Ishikawa (cell line): ENCODE results near the gene LSAMP.

ENCODE experiments used
- CEBPB ChIP-seq: IDR thresholded peaks from 2 replicates; pipeline ENCODE4 v1.6.1; 2012
- CREB1 ChIP-seq: IDR thresholded peaks from 2 replicates; pipeline ENCODE4 v1.6.1; 2012; ENCODE audit warnings: low read depth
- EGR1 ChIP-seq: IDR thresholded peaks from 2 replicates; pipeline ENCODE4 v1.6.1; 2012
- EP300 ChIP-seq: IDR thresholded peaks from 2 replicates; pipeline ENCODE4 v1.6.1; 2012; ENCODE audit warnings: borderline replicate concordance
- FOXM1 ChIP-seq: IDR thresholded peaks from 2 replicates; pipeline ENCODE4 v1.6.1; 2012; ENCODE audit warnings: low read depth, borderline replicate concordance
- NFIC ChIP-seq: IDR thresholded peaks from 2 replicates; pipeline ENCODE4 v1.6.1; 2012
- RAD21 ChIP-seq: IDR thresholded peaks from 2 replicates; pipeline ENCODE4 v1.6.1; 2012; ENCODE audit warnings: low read depth
- TAF1 ChIP-seq: IDR thresholded peaks from 2 replicates; pipeline ENCODE4 v1.6.1; 2012; ENCODE audit warnings: low read depth, mild to moderate bottlenecking
- TCF12 ChIP-seq: IDR thresholded peaks from 2 replicates; pipeline ENCODE4 v1.6.1; 2012; ENCODE audit warnings: low read depth
- TEAD4 ChIP-seq: IDR thresholded peaks from 2 replicates; pipeline ENCODE4 v1.6.1; 2012
- YY1 ChIP-seq: IDR thresholded peaks from 2 replicates; pipeline ENCODE4 v1.6.1; 2012; ENCODE audit warnings: low read depth
- ZBTB7A ChIP-seq: IDR thresholded peaks from 2 replicates; pipeline ENCODE4 v1.6.1; 2012; ENCODE audit warnings: low read depth
- TF ChIP-seq, protein P1 (sequence below): IDR thresholded peaks from 2 replicates; pipeline ENCODE4 v1.6.1; 2012
- TF ChIP-seq, protein P2 (sequence below): IDR thresholded peaks from 2 replicates; pipeline ENCODE4 v1.6.1; 2012
- TF ChIP-seq, protein P3 (sequence below): IDR thresholded peaks from 2 replicates; pipeline ENCODE4 v1.6.1; 2012; ENCODE audit warnings: low read depth, mild to moderate bottlenecking

Gene LSAMP

DNA sequence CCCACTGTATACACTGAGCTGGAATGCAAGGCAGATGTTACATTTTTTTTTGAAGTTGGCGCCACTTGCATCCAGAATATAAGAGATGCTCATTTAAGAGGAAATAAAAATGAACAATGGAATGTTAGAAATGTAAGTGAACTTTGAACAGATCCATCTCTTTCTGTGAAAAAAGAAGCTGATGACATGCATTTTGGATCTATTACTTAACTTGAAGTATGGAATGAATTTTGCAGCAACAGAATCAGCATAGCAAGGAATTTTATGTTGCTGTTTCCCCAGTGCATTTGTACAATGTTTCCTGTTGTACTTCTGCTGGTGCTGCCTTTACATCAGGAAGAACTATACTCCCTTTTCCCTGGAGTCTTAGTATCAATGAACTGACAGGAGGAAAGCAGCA is 178.2 kb downstream of the LSAMP start:
- TF ChIP-seq, protein P1, sequence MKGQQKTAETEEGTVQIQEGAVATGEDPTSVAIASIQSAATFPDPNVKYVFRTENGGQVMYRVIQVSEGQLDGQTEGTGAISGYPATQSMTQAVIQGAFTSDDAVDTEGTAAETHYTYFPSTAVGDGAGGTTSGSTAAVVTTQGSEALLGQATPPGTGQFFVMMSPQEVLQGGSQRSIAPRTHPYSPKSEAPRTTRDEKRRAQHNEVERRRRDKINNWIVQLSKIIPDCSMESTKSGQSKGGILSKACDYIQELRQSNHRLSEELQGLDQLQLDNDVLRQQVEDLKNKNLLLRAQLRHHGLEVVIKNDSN, result no peak
- TF ChIP-seq NFIC, result no peak
- TF ChIP-seq RAD21, result no peak
- no peak for TF ChIP-seq EGR1
- TF ChIP-seq TEAD4, result no peak
- TF ChIP-seq, protein P2, sequence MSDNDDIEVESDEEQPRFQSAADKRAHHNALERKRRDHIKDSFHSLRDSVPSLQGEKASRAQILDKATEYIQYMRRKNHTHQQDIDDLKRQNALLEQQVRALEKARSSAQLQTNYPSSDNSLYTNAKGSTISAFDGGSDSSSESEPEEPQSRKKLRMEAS, result no peak
- TF ChIP-seq ZBTB7A, result no peak
- TF ChIP-seq YY1, result no peak
- no peak for TF ChIP-seq EP300
- TF ChIP-seq CEBPB, result no peak
- TF ChIP-seq CREB1, result no peak
- TF ChIP-seq FOXM1, result no peak

GRCh38 chr3:116265976-116266584 is 179.2 kb downstream of the LSAMP start:
- TF ChIP-seq, protein P1, result no peak
- TF ChIP-seq YY1 (no peak), TCF12 (no peak), TAF1 (no peak), RAD21 (no peak), NFIC (no peak), CREB1 (no peak), ZBTB7A (no peak), EP300 (no peak), FOXM1 (no peak), CEBPB (no peak), EGR1 (no peak), TEAD4 (no peak)
- TF ChIP-seq, protein P3, sequence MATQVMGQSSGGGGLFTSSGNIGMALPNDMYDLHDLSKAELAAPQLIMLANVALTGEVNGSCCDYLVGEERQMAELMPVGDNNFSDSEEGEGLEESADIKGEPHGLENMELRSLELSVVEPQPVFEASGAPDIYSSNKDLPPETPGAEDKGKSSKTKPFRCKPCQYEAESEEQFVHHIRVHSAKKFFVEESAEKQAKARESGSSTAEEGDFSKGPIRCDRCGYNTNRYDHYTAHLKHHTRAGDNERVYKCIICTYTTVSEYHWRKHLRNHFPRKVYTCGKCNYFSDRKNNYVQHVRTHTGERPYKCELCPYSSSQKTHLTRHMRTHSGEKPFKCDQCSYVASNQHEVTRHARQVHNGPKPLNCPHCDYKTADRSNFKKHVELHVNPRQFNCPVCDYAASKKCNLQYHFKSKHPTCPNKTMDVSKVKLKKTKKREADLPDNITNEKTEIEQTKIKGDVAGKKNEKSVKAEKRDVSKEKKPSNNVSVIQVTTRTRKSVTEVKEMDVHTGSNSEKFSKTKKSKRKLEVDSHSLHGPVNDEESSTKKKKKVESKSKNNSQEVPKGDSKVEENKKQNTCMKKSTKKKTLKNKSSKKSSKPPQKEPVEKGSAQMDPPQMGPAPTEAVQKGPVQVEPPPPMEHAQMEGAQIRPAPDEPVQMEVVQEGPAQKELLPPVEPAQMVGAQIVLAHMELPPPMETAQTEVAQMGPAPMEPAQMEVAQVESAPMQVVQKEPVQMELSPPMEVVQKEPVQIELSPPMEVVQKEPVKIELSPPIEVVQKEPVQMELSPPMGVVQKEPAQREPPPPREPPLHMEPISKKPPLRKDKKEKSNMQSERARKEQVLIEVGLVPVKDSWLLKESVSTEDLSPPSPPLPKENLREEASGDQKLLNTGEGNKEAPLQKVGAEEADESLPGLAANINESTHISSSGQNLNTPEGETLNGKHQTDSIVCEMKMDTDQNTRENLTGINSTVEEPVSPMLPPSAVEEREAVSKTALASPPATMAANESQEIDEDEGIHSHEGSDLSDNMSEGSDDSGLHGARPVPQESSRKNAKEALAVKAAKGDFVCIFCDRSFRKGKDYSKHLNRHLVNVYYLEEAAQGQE, result no peak
- TF ChIP-seq, protein P2, result no peak

- TF ChIP-seq, protein P2, result no peak
- TF ChIP-seq RAD21 (no peak), CREB1 (no peak), TAF1 (no peak)
- TF ChIP-seq, protein P3, result no peak
Measured at GRCh38 chr3:116265320-116265695, 180.0 kb downstream of the LSAMP start.

- TF ChIP-seq, protein P2, result no peak
- TF ChIP-seq EP300 (no peak), EGR1 (no peak), TEAD4 (no peak), TCF12 (no peak), YY1 (no peak), ZBTB7A (no peak), CREB1 (no peak), CEBPB (no peak)
Measured at GRCh38 chr3:116264546-116265319, 180.6 kb downstream of the LSAMP start.

- TF ChIP-seq YY1, result no peak
- TF ChIP-seq CEBPB, result no peak
- TF ChIP-seq, protein P3, result no peak
- TF ChIP-seq TEAD4, result no peak
- TF ChIP-seq EP300, result no peak
- TF ChIP-seq, protein P1, result no peak
- no peak for TF ChIP-seq EGR1
- no peak for TF ChIP-seq CREB1
- TF ChIP-seq TCF12, result no peak
- no peak for TF ChIP-seq ZBTB7A
- no peak for TF ChIP-seq NFIC
- TF ChIP-seq, protein P2, result no peak
- no peak for TF ChIP-seq RAD21
- no peak for TF ChIP-seq FOXM1
- no peak for TF ChIP-seq TAF1
Measured at GRCh38 chr3:116263842-116264545, 181.3 kb downstream of the LSAMP start.
